ENCODE results near the gene OSBPL6. TPM values are rescaled to one million over a fixed set of nuclear protein-coding genes. Genes with fewer than 3 reads are reported as not detected.
A peak's percentile ranks its signal among the peaks of the same experiment; 100 is the strongest.
"Not testable (repeated sequence)": the region's sequence is repeated elsewhere in the genome, so short reads cannot be mapped to it uniquely, and the experiment has no call there.

Gene OSBPL6
- total RNA-seq, 1 donor from 2014 or later, result 4.6 TPM

DNA sequence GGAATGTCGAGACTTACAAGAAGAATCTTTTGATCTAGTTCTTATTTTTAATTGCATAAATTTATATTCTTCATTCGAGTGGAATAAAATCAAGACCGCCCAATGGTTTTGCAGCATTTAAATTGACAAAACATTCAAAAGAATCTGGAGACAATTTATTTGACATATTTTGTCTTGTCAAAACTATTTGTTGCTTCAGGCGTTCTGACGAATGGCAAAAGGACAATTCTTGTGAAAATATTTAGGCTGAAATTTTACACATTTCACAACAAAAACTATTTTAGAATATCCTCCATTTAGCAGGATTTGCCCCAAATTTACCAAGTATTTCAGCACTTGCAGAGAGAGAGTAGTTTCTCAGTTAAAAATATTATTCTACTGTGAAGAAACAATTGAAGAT, 214.9 kb downstream of the OSBPL6 start:
- intact Hi-C loops (cut with micrococcal nuclease), result no loop called here
- no peak for ATAC-seq

DNA sequence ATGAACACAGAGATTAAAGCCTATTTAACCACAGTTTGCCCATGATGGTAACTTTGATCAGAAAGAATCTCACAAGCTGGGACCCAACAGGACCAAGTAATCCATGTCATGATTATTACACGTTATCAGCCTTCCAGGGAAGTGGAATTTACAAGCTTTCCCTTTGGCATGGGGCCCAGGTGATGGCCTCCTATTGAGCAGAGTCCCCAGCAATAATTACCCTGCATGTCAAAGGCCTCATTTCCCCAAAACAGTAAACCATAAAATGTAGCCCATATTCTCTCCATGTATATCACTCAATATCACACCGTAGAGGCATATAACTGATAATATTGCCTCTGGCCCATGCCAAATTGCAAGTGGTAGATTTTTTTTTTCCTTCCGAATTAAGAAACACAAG, 217.7 kb downstream of the OSBPL6 start:
- intact Hi-C loops (cut with micrococcal nuclease), result loop anchor here (10.0 kb wide), 1 partner anchor 277 kb away; no protein-coding TSS in a partner anchor
- ATAC-seq (no peak), DNase-seq (no peak)

More for the DNA sequence above, 214.9 kb downstream of the OSBPL6 start:
- DNase-seq, result no peak

- intact Hi-C loops (cut with micrococcal nuclease), result loop anchor here (10.0 kb wide), 1 partner anchor 278 kb away; no protein-coding TSS in a partner anchor
- not testable (repeated sequence) for ATAC-seq, DNase-seq
Measured at GRCh38 chr2:178412453-178412852, 218.1 kb downstream of the OSBPL6 start.

DNA sequence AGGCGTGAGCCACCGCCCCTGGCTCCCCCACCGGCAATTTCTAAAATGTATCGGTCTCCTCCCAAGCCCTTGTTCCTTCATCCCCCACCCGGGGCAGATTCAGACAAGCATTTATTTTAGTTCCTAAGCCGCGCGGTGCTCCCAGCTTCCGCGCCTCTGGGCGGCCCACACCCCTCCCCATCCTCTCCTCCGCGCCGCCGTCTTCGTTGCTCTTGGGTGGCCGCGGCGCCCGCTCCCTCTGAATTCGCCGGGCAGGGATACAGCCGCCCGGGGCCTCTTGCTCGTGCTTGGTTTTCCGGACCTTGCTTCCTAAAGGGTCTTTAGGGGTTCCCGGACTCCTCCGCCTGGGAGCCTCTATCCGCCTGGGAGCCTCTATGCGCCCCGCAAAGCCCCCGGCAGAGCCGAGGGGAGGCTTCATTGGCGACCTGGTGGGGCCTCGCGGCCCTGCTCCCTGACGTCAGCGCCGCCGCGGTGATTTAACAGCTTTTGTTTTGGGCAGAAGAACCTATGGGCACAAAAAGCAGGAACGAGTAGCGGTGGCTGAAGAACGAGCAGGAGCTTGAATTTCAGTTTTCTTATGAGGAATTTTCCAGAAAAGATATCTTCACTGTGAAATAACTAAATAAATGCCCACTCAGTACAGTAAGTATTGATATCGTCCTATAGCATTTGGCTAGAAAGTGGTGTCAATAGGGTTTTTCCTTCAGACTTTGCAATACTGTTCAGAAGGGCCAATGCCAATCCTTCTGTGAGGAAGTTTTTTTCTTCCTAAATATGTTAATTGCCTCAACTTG, 219.4 kb downstream of the OSBPL6 start:
- DNase-seq (peak; percentile 87), ATAC-seq (peak; percentile 90)
- intact Hi-C loops (cut with micrococcal nuclease), result loop anchor here (10.0 kb wide), 1 partner anchor 279 kb away; no protein-coding TSS in a partner anchor

DNA sequence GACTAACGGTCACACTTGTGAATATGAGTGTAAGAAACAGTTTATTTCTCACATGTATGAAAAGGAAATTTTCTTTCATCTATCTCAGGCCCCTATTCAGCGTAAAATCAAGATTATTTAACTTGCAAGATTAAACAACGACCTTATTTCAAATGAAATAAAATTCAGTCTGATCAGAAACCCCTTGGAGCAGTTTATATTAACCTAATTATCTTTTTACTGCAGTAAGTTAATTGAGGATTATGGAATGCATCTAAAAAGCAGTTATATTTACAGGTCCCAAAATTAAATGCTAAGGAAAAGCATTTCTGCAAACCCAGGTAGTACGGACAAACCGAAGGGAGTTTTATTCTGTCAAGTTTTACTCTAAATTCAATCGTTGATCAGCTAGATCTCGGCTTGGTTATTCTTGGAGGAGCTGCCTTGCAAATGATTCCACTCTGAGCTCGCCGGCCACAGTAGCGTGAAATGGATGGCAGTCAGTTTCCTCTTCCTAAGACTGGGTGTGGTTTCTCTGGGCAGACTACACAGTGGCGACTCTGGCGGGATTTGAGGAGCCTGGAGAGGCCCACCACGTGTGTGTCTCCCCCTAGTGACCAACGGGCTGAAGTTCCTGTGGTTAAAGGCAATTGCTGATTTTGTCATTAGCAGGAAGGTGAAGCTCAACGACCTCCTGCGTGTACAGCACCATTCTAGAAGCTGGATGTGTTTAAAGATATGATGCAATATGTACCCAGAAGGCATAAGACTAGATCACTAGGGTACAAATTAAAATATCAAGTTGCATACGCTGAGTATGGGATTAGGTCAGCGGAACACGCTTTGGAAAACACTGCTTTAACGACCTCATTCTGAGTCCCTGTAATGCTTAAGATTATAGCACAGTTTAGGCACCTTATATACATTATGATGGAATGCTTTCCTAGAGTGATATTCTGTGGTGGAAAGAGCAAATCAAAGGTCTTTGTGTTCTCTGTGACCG, 220.2 kb downstream of the OSBPL6 start:
- DNase-seq (peak; percentile 88), ATAC-seq (peak; percentile 96)
- intact Hi-C loops (cut with micrococcal nuclease), result loop anchor here (10.0 kb wide), 1 partner anchor 280 kb away; no protein-coding TSS in a partner anchor

DNA sequence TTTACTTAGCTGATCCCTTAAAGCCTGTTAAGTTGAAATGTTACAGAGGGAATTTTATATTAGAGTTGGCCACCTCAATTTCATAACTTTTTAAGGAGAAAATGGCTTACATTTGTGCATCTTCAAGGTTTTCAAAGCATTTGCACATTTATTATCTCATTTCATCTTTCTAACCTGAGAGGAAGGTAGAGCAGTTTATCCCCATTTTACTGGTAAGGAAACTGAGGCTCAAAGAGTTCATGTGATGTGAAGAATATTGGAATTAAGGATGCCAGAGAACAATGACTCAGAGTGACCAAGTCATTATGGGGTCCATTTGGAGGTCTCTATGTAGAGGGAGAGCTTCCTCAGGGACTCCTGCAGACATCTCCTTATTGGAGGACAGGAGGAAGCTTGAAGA, 221.7 kb downstream of the OSBPL6 start:
- no peak for ATAC-seq
- intact Hi-C loops (cut with micrococcal nuclease), result loop anchor here (10.0 kb wide), 1 partner anchor 281 kb away; no protein-coding TSS in a partner anchor
- no peak for DNase-seq

GRCh38 chr2:178417916-178418315, 223.6 kb downstream of the OSBPL6 start:
- DNase-seq (no peak), ATAC-seq (no peak)
- intact Hi-C loops (cut with micrococcal nuclease), result loop anchor here (10.0 kb wide), 1 partner anchor 283 kb away; no protein-coding TSS in a partner anchor

DNA sequence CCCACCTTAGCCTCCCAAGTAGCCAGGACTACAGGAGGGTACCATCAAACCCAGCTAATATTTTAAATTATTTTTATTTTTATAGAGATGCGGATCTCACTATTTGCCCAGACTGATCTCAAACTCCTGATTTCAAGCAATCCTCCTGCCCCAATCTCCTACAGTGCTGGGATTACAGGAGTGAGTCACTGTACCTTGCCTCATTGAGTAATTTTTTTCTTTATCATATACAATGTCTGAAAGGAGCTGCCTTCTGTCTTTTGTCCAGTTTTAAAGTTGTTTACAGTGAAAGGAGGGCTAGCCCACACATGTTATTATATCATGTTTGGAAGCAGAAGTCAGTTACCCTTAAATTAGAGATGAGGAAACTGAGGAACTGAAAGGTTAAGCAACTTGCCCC, 224.1 kb downstream of the OSBPL6 start:
- DNase-seq (no peak), ATAC-seq (no peak)
- intact Hi-C loops (cut with micrococcal nuclease), result loop anchor here (10.0 kb wide), 1 partner anchor 284 kb away; no protein-coding TSS in a partner anchor

GRCh38 chr2:178419123-178419522, 224.8 kb downstream of the OSBPL6 start:
- ATAC-seq (no peak), DNase-seq (no peak)
- intact Hi-C loops (cut with micrococcal nuclease), result loop anchor here (10.0 kb wide), 1 partner anchor 284 kb away; no protein-coding TSS in a partner anchor

GRCh38 chr2:178420463-178420999, 226.2 kb downstream of the OSBPL6 start:
- intact Hi-C loops (cut with micrococcal nuclease), result no loop called here
- ATAC-seq, result no peak
- no peak for DNase-seq

GRCh38 chr2:178422097-178422496, 227.8 kb downstream of the OSBPL6 start:
- DNase-seq (no peak), ATAC-seq (no peak)
- intact Hi-C loops (cut with micrococcal nuclease), result no loop called here

- intact Hi-C loops (cut with micrococcal nuclease); ATAC-seq; DNase-seq: not testable (repeated sequence)
Measured at GRCh38 chr2:178423746-178424145, 229.4 kb downstream of the OSBPL6 start.

GRCh38 chr2:178425255-178425827, 231.0 kb downstream of the OSBPL6 start:
- ATAC-seq, result no peak
- intact Hi-C loops (cut with micrococcal nuclease), result no loop called here
- no peak for DNase-seq

GRCh38 chr2:178426388-178426787, 232.1 kb downstream of the OSBPL6 start:
- intact Hi-C loops (cut with micrococcal nuclease), result no loop called here
- no peak for DNase-seq

GRCh38 chr2:178427458-178427857, 233.1 kb downstream of the OSBPL6 start:
- intact Hi-C loops (cut with micrococcal nuclease), result no loop called here
- DNase-seq, result no peak
- ATAC-seq, result no peak

More at GRCh38 chr2:178426388-178426787, 232.1 kb downstream of the OSBPL6 start:
- no peak for ATAC-seq

DNA sequence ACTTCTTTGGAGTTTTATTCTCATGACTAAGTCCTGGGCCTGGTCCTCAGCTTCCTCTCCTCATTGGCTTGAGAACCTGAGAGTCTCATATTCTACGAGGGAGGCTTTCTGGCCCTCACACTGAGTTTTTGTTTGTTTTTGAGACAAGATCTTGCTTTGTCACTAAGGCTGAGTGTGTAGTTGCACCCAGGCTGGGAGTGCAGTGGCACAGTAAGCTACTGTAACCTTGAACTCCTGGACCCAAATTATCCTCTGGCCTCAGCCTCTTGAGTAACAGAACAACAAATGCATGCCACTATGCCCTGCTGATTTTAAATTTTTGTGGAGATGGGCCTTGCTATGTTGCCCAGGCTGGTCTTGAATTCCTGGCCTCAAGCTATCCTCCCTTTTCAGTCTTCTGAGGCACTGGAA, 234.1 kb downstream of the OSBPL6 start:
- ATAC-seq (no peak), DNase-seq (no peak)
- intact Hi-C loops (cut with micrococcal nuclease), result no loop called here

DNA sequence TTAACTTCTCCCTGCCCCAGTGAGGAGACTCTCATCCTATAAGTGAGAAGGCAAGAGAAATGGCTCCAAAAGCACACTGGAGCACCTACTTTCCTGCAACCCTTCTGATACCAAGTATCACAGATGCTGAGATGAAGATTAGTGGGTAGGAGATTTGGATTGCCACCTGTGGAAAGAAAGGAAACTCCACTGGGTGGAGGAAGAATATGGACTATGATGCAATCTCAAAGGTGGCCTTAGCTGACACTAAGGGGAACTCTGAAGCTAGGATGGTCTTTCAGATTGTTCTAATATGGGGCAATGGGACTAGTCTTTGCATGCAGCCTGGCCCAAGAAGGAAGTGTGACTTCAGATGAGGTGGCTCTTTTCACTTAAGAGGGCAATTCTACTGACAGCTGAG, 235.0 kb downstream of the OSBPL6 start:
- ATAC-seq (no peak), DNase-seq (no peak)
- intact Hi-C loops (cut with micrococcal nuclease), result no loop called here

- ATAC-seq (no peak), DNase-seq (no peak)
- intact Hi-C loops (cut with micrococcal nuclease), result no loop called here
Measured at GRCh38 chr2:178436662-178437061, 242.3 kb downstream of the OSBPL6 start.

DNA sequence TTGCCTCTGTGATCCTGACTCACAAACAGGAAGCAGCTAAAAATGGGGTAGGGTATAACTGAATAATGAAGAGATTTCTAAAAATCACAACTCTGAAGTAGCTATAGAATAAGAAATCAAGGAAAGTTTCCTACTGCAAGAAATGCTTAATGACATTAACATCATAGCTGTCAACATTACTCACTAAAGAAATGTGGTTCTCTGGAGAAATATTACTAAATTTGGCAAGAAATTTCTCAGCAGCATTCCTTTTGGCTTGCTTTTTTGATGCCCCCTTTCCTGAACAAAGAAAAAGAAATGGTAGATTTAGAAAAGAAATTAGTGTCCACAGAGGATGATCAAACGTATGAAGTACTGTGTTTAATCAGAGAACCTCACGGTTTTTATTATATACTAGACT, 247.1 kb downstream of the OSBPL6 start:
- intact Hi-C loops (cut with micrococcal nuclease), result no loop called here
- ATAC-seq, result no peak
- DNase-seq, result no peak

All from left ventricle myocardium superior (tissue), 1 donor.